Measurements from ENCODE around the gene FUBP3.

- no peak for TF ChIP-seq CTCF (IDR thresholded peaks at IDR 0.05)
- TF ChIP-seq EP300 (IDR thresholded peaks at IDR 0.05) = no peak
- no peak for TF ChIP-seq POLR2AphosphoS5 (IDR thresholded peaks at IDR 0.05)
Observed at GRCh38 chr9:130548103-130548502, 31.3 kb upstream of the FUBP3 start.

Measured in suprapubic skin (tissue), 4 donors.